HG02759 (cell line): ENCODE measurements around the gene LONP2.
"Not testable (repeated sequence)": the region's sequence is repeated elsewhere in the genome, so short reads cannot be mapped to it uniquely, and the experiment has no call there.

Source experiments
- ATAC-seq: cut with Tn5 transposase; IDR thresholded peaks from one replicate; pipeline ENCODE4 v1.9.1; 2021; ENCODE audit warnings: mild to moderate bottlenecking, moderate library complexity; ENCODE audit not compliant: unreplicated experiment

Gene LONP2

GRCh38 chr16:48365025-48365600 is 121.0 kb downstream of the LONP2 start:
- ATAC-seq, result no peak

- peak; percentile 93 for ATAC-seq
These were observed 121.6 kb downstream of the LONP2 start for GRCh38 chr16:48365601-48366164.

- ATAC-seq, result peak; percentile 58
These were observed 122.3 kb downstream of the LONP2 start for GRCh38 chr16:48366165-48367093.

GRCh38 chr16:48367441-48368049 is 123.4 kb downstream of the LONP2 start:
- ATAC-seq, result no peak

GRCh38 chr16:48369765-48370164 is 125.7 kb downstream of the LONP2 start:
- ATAC-seq, result no peak

- no peak for ATAC-seq
These were observed 126.1 kb downstream of the LONP2 start for GRCh38 chr16:48370229-48370628.

- not testable (repeated sequence) for ATAC-seq
These were observed 126.7 kb downstream of the LONP2 start for GRCh38 chr16:48370668-48371392.

GRCh38 chr16:48371393-48371780 is 127.3 kb downstream of the LONP2 start:
- no peak for ATAC-seq

- ATAC-seq, result no peak
These were observed 128.6 kb downstream of the LONP2 start for GRCh38 chr16:48372744-48373143.

- no peak for ATAC-seq
These were observed 129.3 kb downstream of the LONP2 start for GRCh38 chr16:48373258-48374029.

GRCh38 chr16:48374255-48374654 is 130.2 kb downstream of the LONP2 start:
- no peak for ATAC-seq

GRCh38 chr16:48377301-48377700 is 133.2 kb downstream of the LONP2 start:
- not testable (repeated sequence) for ATAC-seq

GRCh38 chr16:48378276-48378675 is 134.2 kb downstream of the LONP2 start:
- no peak for ATAC-seq

- no peak for ATAC-seq
These were observed 134.7 kb downstream of the LONP2 start for GRCh38 chr16:48378836-48379235.

GRCh38 chr16:48381201-48381600 is 137.1 kb downstream of the LONP2 start:
- ATAC-seq, result no peak

- no peak for ATAC-seq
These were observed 138.0 kb downstream of the LONP2 start for GRCh38 chr16:48382131-48382530.

- ATAC-seq, result no peak
These were observed 139.1 kb downstream of the LONP2 start for GRCh38 chr16:48383009-48383876.

GRCh38 chr16:48383877-48384519 is 139.9 kb downstream of the LONP2 start:
- ATAC-seq, result no peak
